Muscle of leg (tissue), 11 donors: ENCODE data around the gene MCIDAS. TPM values are rescaled to one million over a fixed set of nuclear protein-coding genes. Genes with fewer than 3 reads are reported as not detected.

Source experiments
- DNase-seq: peaks from one replicate; pipeline ENCODE4 v3.0.0; 2013
- H3K27ac ChIP-seq: one replicate; pipeline ENCODE4 v1.5.1; 2013; ENCODE audit warnings: mild to moderate bottlenecking, low read length, control low read depth
- H3K27me3 ChIP-seq: one replicate; pipeline ENCODE4 v1.6.1; 2013; ENCODE audit warnings: low read length; ENCODE audit not compliant: control insufficient read depth, insufficient read depth
- H3K36me3 ChIP-seq: one replicate; pipeline ENCODE4 v1.6.1; 2013; ENCODE audit warnings: low read length; ENCODE audit not compliant: control insufficient read depth, insufficient read depth
- H3K4me1 ChIP-seq: one replicate; pipeline ENCODE4 v1.6.1; 2013; ENCODE audit warnings: low read length; ENCODE audit not compliant: control insufficient read depth, insufficient read depth
- H3K4me3 ChIP-seq: one replicate; pipeline ENCODE4 v1.5.1; 2013; ENCODE audit warnings: low read length, control low read depth
- H3K9me3 ChIP-seq: replicated peaks from 2 replicates; pipeline ENCODE4 v1.6.1; 2013; ENCODE audit warnings: low read depth, low read length; ENCODE audit not compliant: control insufficient read depth
- WGBS: methylation state at CpG from one replicate; pipeline ENCODE4 v1.1.5; 2013; ENCODE audit warnings: missing lambda C conversion rate; ENCODE audit not compliant: insufficient coverage; 5-methylcytosine and 5-hydroxymethylcytosine counted together
- polyA plus RNA-seq, 8 donors: library from polyadenylated mRNA; unstranded; fragments of 120-200 nt; gene quantifications; one replicate each; pipeline versions ENCODE4 v1.2.1 to v1.2.3, GENCODE V29; 2013; ENCODE audit warnings: inconsistent platforms in 1 of 8, low replicate concordance in 1 of 8; ENCODE audit not compliant: insufficient read length in 8 of 8, insufficient read depth in 1 of 8
- total RNA-seq: library from RNA; stranded (reverse); fragments of 120-200 nt; gene quantifications from one replicate; pipeline ENCODE4 v1.2.4, GENCODE V29; 2013

The MCIDAS gene
- total and polyA plus RNA-seq, 9 donors, result 0.18 TPM; not detected in 8

GRCh38 chr5:55187370-55187769, 39.7 kb downstream of the MCIDAS start:
- Histone ChIP-seq H3K27ac (no peak overlapping the region), H3K4me1 (no peaks in the 10 kb centered on the region), H3K27me3 (peaks cover 23% of the 10 kb centered on the region), H3K9me3 (no peaks in the 10 kb centered on the region), H3K36me3 (no peaks in the 10 kb centered on the region), H3K4me3 (no peak overlapping the region)
- no peak for DNase-seq
- 60% methylated on average over 1 of the region's 4 CpGs for WGBS

GRCh38 chr5:55180016-55180415, 47.1 kb downstream of the MCIDAS start:
- peaks cover 9% of the 10 kb centered on the region for H3K4me1 ChIP-seq
- no peak overlapping the region for H3K4me3 ChIP-seq
- H3K9me3 ChIP-seq, result no peaks in the 10 kb centered on the region
- peaks cover 39% of the 10 kb centered on the region for H3K27me3 ChIP-seq
- no peak for DNase-seq
- H3K27ac ChIP-seq, result no peak overlapping the region
- no CpG with 5 or more reads among the region's 1 CpG for WGBS
- no peaks in the 10 kb centered on the region for H3K36me3 ChIP-seq

DNA sequence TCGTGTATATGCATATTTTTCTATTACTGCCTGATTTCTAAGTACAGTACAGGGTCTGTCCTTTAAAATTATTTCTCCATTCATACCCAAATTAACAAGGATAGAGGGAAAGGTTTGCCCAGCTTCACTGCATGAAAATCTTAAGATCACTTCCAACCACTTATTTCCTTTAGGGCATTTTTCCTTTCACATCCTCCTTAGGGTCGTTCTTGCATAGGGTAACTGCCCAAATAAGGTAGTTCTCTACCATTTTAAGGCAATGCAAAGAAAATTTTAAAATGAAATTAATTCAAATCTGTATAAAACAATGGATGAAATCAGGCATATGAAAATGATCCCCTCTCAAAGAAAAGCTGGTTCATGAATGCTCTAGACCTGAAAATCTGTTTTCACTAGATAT, 50.0 kb downstream of the MCIDAS start:
- DNase-seq, result no peak
- Histone ChIP-seq H3K9me3 (no peaks in the 10 kb centered on the region), H3K27me3 (peaks cover 45% of the 10 kb centered on the region), H3K4me1 (peaks cover 23% of the 10 kb centered on the region), H3K4me3 (no peak overlapping the region), H3K36me3 (no peaks in the 10 kb centered on the region), H3K27ac (no peak overlapping the region)
- no CpG with 5 or more reads among the region's 2 CpGs for WGBS

DNA sequence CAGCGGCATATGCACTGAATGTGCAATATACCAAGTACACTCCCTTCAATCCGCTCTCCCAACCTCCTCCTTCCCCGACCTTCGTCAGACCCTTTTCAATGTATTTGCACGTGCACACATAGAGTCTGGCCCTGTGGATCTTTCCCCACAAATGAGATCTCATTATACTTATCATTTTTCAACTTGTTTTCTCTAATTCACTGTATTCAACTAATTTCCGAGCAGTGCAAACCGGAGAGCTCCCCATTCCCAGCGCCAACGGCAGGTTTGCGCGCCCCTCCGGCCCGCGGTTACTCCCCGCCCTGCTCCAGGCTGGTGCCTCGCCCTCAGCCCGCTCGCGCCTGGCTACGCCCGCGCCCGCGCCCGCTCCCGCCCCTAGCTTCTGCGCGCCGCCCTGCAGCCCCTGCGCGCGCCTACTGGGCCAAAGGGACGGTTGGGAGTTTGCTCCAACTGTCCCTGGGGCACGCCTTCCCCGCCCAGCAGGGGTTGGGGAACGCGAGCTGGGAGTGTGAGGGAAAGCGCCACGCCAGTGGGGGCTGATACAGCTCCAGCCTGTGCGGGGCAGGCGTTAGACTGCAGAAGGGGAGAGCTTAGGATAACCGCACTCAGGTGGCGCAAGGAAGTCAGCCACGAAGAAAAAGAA, 50.8 kb downstream of the MCIDAS start:
- peaks cover 23% of the 10 kb centered on the region for H3K4me1 ChIP-seq
- peak overlapping the region; percentile 28 for H3K4me3 ChIP-seq
- H3K27ac ChIP-seq, result no peak overlapping the region
- WGBS, result under 1% methylated on average over 44 of the region's 44 CpGs
- H3K27me3 ChIP-seq, result peaks cover 45% of the 10 kb centered on the region
- H3K9me3 ChIP-seq, result no peaks in the 10 kb centered on the region
- peak; percentile 47 for DNase-seq
- H3K36me3 ChIP-seq, result no peaks in the 10 kb centered on the region

DNA sequence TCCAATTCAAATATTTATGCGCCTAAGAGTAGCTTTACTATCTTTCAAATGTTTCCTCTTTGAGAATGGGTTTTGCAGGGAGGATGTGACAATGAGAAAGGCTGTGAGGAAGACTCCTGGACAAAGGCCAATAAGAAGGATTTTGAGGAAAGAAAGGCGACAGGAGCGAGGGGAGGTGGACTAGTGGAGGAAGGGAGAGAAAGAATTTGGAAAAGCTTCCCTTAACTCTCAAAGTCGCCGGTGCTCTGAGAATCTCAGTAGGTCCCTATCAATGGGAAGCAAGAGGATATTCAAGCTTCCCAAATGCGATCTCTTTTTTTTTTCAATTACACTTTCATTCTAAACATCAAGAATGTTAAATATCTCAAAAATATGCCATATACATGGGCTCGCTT, 51.3 kb downstream of the MCIDAS start:
- Histone ChIP-seq H3K4me1 (peaks cover 23% of the 10 kb centered on the region), H3K9me3 (no peaks in the 10 kb centered on the region), H3K27me3 (peaks cover 45% of the 10 kb centered on the region), H3K27ac (no peak overlapping the region), H3K4me3 (no peak overlapping the region), H3K36me3 (no peaks in the 10 kb centered on the region)
- DNase-seq, result no peak
- 6% methylated on average over 4 of the region's 7 CpGs for WGBS

- peak overlapping the region; percentile 46 for H3K4me3 ChIP-seq
- H3K27ac ChIP-seq, result no peak overlapping the region
- 19% methylated on average over 3 of the region's 8 CpGs for WGBS
- peaks cover 23% of the 10 kb centered on the region for H3K4me1 ChIP-seq
- H3K36me3 ChIP-seq, result no peaks in the 10 kb centered on the region
- DNase-seq, result no peak
- H3K9me3 ChIP-seq, result no peaks in the 10 kb centered on the region
- H3K27me3 ChIP-seq, result peaks cover 34% of the 10 kb centered on the region
Measured at GRCh38 chr5:55173687-55174230, 53.4 kb downstream of the MCIDAS start.

- peak within 1 kb of the TSS; percentile 59 for H3K4me3 ChIP-seq
- H3K9me3 ChIP-seq, result no peaks in the 10 kb centered on the region
- H3K4me1 ChIP-seq, result peaks cover 23% of the 10 kb centered on the region
- under 1% methylated on average over 60 of the region's 69 CpGs for WGBS
- H3K27me3 ChIP-seq, result peaks cover 34% of the 10 kb centered on the region
- no peak within 1 kb of the TSS for H3K27ac ChIP-seq
- DNase-seq, result peak; percentile 89
- H3K36me3 ChIP-seq, result no peaks in the 10 kb centered on the region
Measured at GRCh38 chr5:55172937-55173686, 54.0 kb downstream of the MCIDAS start, which contains the start of gene CDC20B. TSS of gene CDC20B (minus strand) at chr5:55173177. CDS start at chr5:55173000, 177 bp downstream.

- Histone ChIP-seq H3K27ac (no peak overlapping the region), H3K36me3 (no peaks in the 10 kb centered on the region), H3K4me1 (peaks cover 23% of the 10 kb centered on the region), H3K4me3 (peak overlapping the region; percentile 59), H3K27me3 (peaks cover 26% of the 10 kb centered on the region), H3K9me3 (no peaks in the 10 kb centered on the region)
- WGBS, result 0% methylated on average over 4 of the region's 15 CpGs
- DNase-seq, result peak; percentile 94
Measured at GRCh38 chr5:55172051-55172899, 54.8 kb downstream of the MCIDAS start.

- WGBS, result 43% methylated on average over 1 of the region's 2 CpGs
- peaks cover 2% of the 10 kb centered on the region for H3K36me3 ChIP-seq
- H3K27ac ChIP-seq, result no peak overlapping the region
- H3K4me1 ChIP-seq, result peaks cover 21% of the 10 kb centered on the region
- no peak overlapping the region for H3K4me3 ChIP-seq
- H3K27me3 ChIP-seq, result peaks cover 22% of the 10 kb centered on the region
- DNase-seq, result no peak
- no peaks in the 10 kb centered on the region for H3K9me3 ChIP-seq
Measured at GRCh38 chr5:55171471-55171870, 55.6 kb downstream of the MCIDAS start.
